Mesothelial cell of epicardium (in vitro differentiated cells): ENCODE results near the gene B4GALNT2. TPM values are rescaled to one million over a fixed set of nuclear protein-coding genes. Genes with fewer than 3 reads are reported as not detected.

Experiments used
- DNase-seq, 2 experiments: peaks; one replicate each; pipeline ENCODE4 v3.0.0; 2021; ENCODE audit warnings: low spot score in 2 of 2; ENCODE audit not compliant: unreplicated experiment in 2 of 2
- H3K27ac Mint-ChIP-seq: 2 replicates; pipeline ENCODE4 v1.8.0; 2021; ENCODE audit warnings: mixed read lengths
- H3K27me3 Mint-ChIP-seq: 2 replicates; pipeline ENCODE4 v1.8.0; 2021; ENCODE audit warnings: low read depth, mixed read lengths
- H3K36me3 Mint-ChIP-seq: 2 replicates; pipeline ENCODE4 v1.8.0; 2021; ENCODE audit warnings: mixed read lengths
- H3K4me1 Mint-ChIP-seq: 2 replicates; pipeline ENCODE4 v1.8.0; 2021; ENCODE audit warnings: mixed read lengths
- H3K4me3 Mint-ChIP-seq: 2 replicates; pipeline ENCODE4 v1.8.0; 2021; ENCODE audit warnings: mild to moderate bottlenecking, moderate library complexity, mixed read lengths
- H3K9me3 Mint-ChIP-seq: 2 replicates; pipeline ENCODE4 v1.8.0; 2021; ENCODE audit warnings: mixed read lengths
- total RNA-seq: library from RNA; stranded (reverse); gene quantifications from 3 replicates; pipeline ENCODE4 v1.2.1, GENCODE V29; 2021
- TF ChIP-seq, protein P1 (sequence below): fragments of 200-600 bp; sonication (generic); IDR thresholded peaks from one replicate; pipeline ENCODE4 v1.5.0; 2021; ENCODE audit warnings: antibody characterized with exemption; ENCODE audit not compliant: unreplicated experiment

B4GALNT2 gene
- total RNA-seq, 1 donor from 2014 or later, result 0.07 TPM

DNA sequence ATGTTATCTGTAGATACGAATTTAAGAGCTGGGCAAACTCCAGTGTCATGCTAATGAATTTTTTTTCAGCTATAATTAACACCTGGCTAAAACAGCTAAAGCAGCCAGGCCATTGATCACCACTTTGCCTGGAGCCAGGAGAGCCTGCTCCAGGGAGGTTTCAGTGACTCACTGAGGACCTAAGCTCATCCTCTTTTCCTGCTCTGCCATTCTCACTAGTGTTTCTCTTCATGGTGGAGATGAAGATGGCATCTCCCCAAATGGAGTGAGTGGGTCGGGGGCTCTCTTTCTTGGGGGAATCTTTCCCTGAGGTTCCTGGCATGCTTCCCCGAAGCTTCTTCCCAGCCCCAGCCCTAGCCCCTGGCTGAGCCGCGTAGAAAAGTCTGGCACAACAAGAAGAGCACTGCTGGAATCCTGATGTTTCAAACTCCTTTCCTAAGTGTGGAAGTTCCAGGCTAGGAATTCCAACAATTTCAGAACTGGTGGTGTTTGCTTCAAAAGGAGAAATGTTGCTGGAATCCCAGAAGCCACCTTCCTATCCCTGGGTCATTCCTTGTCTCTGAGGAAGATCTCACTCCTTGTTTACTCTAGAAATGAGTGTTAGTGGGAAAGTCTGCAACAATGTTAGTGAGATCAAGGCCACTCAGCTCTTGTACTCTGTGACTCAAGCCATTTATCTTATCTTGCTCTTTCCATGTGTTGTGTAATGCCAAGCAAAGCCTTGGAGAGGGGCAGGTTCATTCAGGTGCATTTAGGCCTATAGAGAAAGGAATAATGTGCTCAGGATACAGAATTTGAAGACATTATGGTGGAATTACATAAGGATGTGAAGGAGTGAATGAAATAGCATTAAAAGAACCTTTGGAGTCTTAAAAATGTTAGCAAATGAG lies 26.0 kb upstream of the B4GALNT2 start:
- peaks cover 3% of the 10 kb centered on the region for H3K27me3 Mint-ChIP-seq
- H3K4me3 Mint-ChIP-seq, result no peak overlapping the region
- no peak overlapping the region for H3K27ac Mint-ChIP-seq
- peaks cover 6% of the 10 kb centered on the region for H3K4me1 Mint-ChIP-seq
- TF ChIP-seq, protein P1, sequence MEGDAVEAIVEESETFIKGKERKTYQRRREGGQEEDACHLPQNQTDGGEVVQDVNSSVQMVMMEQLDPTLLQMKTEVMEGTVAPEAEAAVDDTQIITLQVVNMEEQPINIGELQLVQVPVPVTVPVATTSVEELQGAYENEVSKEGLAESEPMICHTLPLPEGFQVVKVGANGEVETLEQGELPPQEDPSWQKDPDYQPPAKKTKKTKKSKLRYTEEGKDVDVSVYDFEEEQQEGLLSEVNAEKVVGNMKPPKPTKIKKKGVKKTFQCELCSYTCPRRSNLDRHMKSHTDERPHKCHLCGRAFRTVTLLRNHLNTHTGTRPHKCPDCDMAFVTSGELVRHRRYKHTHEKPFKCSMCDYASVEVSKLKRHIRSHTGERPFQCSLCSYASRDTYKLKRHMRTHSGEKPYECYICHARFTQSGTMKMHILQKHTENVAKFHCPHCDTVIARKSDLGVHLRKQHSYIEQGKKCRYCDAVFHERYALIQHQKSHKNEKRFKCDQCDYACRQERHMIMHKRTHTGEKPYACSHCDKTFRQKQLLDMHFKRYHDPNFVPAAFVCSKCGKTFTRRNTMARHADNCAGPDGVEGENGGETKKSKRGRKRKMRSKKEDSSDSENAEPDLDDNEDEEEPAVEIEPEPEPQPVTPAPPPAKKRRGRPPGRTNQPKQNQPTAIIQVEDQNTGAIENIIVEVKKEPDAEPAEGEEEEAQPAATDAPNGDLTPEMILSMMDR, result no peak
- no peak for DNase-seq
- H3K9me3 Mint-ChIP-seq, result no peaks in the 10 kb centered on the region
- no peaks in the 10 kb centered on the region for H3K36me3 Mint-ChIP-seq

DNA sequence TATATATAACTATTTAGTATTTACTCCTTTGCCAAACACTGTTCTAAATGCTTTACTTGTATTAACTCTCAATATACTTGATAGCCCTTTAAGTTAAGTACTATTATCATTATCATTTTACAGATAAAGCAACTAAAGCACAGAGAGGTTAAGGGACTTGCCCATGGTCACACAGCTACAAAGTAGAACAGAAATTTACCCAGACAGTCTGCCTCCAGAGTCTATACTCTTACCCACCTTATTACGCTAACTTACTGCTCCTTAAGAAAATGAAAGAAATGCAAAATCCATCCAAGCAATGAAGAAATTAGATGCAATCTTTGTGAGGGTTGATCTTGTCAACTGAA lies 25.4 kb upstream of the B4GALNT2 start:
- Mint-ChIP-seq H3K27ac (no peak overlapping the region), H3K4me1 (peaks cover 3% of the 10 kb centered on the region), H3K36me3 (no peaks in the 10 kb centered on the region), H3K27me3 (peaks cover 3% of the 10 kb centered on the region), H3K4me3 (no peak overlapping the region), H3K9me3 (no peaks in the 10 kb centered on the region)
- no peak for DNase-seq
- TF ChIP-seq, protein P1, result no peak

DNA sequence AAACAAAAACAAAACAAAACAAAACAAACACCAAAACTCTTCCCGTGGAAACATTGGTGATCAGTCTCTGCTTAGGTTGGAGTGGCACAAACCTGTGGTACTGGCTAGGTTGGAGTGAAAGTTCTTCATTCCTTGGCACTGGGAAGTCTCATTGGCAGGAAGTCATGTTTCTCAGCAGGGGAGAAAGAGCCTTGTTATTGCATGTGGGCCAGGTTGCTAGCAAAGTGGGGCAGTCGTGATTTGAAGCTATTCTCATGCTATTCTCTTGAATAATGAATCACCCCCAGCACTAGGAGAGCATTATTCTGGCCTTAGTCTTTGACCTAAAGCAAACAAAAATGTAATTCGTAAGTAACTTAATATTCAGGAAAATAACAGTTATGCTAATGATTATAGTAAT lies 24.3 kb upstream of the B4GALNT2 start:
- TF ChIP-seq, protein P1, result no peak
- H3K4me3 Mint-ChIP-seq, result no peak overlapping the region
- DNase-seq, result no peak

DNA sequence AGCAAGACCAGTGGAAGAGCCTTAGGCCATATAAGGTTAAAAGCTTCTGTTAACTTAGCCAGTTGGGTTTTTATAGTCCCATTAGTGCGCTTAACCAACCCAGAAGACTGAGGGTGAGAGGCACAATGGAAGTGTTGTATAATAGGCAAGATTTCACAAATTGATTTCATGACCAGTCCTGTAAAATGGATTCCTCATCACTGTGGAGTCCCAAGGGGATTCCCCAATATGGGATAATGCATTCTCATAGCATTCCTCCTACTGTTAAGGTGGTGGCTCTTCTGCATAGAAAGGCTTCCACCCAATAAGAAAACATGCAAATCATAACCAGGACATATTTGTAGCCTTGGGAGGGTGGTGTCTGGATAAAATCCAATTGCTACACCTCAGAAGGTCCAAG lies 22.1 kb upstream of the B4GALNT2 start:
- no peak overlapping the region for H3K27ac Mint-ChIP-seq
- peaks cover 3% of the 10 kb centered on the region for H3K4me1 Mint-ChIP-seq
- TF ChIP-seq, protein P1, result no peak
- H3K9me3 Mint-ChIP-seq, result no peaks in the 10 kb centered on the region
- no peak overlapping the region for H3K4me3 Mint-ChIP-seq
- DNase-seq, result no peak
- no peaks in the 10 kb centered on the region for H3K36me3 Mint-ChIP-seq
- peaks cover 4% of the 10 kb centered on the region for H3K27me3 Mint-ChIP-seq

More for the DNA sequence above, 24.3 kb upstream of the B4GALNT2 start:
- no peaks in the 10 kb centered on the region for H3K36me3 Mint-ChIP-seq
- peaks cover 3% of the 10 kb centered on the region for H3K4me1 Mint-ChIP-seq
- no peaks in the 10 kb centered on the region for H3K9me3 Mint-ChIP-seq
- peaks cover 3% of the 10 kb centered on the region for H3K27me3 Mint-ChIP-seq
- no peak overlapping the region for H3K27ac Mint-ChIP-seq

DNA sequence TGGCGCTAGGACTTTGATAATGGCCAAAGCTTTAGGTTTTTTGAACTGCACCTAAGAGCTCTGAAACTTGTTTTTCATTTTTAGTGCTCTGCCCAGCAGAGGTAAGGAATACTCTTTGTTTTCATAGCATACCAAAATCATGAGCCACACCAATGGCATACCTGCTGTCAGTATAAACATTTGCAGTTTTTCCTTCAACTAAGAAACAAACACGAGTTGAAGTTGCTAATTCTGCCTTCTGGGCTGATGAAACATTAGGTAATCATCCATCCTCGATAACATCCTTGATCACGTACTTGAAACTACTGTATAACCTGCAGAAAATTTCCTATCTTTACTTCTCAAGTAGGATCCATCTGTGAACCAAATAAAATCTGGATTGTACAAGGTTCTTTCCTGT lies 20.6 kb upstream of the B4GALNT2 start:
- Mint-ChIP-seq H3K4me3 (no peak overlapping the region), H3K9me3 (no peaks in the 10 kb centered on the region), H3K36me3 (no peaks in the 10 kb centered on the region), H3K27me3 (peaks cover 7% of the 10 kb centered on the region), H3K4me1 (peaks cover under 1% of the 10 kb centered on the region), H3K27ac (no peak overlapping the region)
- TF ChIP-seq, protein P1, result no peak
- DNase-seq, result no peak
